ENCODE data around the gene CERCAM.

The CERCAM gene, protein sequence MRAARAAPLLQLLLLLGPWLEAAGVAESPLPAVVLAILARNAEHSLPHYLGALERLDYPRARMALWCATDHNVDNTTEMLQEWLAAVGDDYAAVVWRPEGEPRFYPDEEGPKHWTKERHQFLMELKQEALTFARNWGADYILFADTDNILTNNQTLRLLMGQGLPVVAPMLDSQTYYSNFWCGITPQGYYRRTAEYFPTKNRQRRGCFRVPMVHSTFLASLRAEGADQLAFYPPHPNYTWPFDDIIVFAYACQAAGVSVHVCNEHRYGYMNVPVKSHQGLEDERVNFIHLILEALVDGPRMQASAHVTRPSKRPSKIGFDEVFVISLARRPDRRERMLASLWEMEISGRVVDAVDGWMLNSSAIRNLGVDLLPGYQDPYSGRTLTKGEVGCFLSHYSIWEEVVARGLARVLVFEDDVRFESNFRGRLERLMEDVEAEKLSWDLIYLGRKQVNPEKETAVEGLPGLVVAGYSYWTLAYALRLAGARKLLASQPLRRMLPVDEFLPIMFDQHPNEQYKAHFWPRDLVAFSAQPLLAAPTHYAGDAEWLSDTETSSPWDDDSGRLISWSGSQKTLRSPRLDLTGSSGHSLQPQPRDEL

DNA sequence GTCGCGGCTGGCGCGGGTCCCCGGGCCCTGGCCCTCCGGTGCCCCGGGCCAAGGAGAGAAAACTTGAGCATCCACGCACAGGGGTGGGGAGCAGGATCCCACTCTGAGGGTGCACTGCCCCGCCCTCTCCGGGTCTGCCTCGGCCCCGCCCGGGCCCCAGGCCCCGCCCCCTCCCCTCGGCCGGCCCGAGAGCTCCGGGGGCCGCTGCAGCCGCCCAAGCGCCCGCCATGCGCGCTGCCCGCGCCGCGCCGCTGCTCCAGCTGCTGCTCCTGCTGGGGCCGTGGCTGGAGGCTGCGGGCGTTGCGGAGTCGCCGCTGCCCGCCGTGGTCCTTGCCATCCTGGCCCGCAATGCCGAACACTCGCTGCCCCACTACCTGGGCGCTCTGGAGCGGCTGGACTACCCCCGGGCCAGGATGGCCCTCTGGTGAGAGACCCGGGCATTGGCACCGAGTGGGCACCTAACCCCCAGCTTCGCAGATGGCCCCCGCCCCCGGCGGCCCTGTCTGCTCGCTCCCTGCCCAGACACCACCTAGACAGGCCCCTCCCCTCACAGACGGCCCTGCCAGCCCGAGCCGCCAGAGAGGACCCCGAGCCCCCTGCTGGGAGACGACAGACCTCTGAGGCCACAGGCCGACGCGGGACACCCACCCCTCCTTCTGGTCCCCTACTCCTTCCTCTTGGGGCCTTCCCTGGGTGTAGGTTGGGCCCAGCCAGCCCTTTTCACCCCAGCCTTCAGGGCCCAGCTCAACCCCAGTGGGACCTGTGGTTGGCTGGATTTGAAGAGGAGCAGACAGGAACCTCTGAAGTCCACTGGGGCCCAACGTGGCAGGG, at the start of gene CERCAM:
TSS of gene CERCAM (plus strand) at position 207 of the 831 bp plus-strand sequence. CDS start at position 228, 21 bp downstream.
- peak; percentile 82 for DNase-seq

DNA sequence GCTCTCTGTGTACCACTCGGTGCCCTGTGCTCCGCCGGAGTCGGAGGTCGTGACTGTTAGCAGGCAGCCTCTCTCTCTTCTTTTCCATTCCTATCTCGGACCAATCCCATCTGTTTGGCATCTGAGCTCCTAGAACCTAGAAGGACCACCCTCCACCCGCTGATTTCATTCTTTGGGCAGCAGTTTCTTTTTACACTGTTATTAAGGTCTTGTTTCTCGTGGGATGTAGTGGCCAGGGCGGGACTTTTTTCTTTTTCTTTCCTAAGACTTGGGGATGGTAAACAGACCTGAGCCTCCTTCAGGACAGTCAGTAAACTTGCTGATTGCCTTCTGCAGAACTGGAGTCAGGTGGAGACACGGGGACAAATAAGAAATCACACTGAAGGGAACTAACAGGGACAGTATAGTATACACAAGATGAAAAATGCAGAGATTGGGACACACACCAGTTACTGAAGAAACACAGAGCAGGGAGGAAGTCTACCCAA, 49.0 kb upstream of the CERCAM start:
- no peak for DNase-seq

DNA sequence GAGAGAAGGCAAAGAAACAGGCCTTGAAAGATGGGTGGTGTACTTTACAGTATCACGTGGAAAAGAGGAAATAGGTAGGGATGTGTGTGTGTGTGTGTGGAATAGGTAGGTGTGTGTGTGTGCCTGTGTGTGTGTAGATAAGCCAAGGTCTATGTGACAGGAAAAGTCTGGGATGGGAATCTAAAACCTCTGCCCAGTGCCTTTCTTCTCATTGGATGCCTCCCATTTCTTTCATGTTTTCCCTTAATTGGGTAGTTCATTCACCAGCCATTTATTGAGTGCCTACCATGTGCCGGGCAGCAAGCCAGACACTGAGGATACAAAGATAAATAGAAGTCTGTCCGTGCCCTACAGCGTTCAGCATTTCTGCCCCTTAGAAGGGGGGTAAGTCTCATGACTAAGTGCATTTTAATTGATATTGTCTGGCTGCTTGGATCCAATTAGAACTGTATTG, 48.4 kb upstream of the CERCAM start:
- DNase-seq: no peak

DNA sequence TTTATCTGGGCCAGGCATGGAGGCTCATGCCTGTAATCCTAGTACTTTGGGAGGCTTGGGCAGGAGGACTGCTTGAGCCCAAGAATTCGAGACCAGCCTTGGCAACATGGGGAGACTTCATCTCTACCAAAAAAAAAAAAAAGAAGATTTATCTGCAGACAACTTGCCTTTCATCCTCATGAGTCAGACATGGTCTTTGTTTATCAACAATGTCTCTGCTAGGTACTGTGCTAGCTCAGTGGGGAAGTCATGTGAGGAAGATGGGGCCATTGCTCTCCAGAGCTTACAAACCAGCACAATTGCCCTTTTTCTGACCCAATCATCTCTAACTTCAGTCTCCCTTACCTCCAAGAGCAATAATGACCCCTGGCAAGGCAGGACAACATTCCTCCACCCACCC, 47.9 kb upstream of the CERCAM start:
- DNase-seq: no peak

DNA sequence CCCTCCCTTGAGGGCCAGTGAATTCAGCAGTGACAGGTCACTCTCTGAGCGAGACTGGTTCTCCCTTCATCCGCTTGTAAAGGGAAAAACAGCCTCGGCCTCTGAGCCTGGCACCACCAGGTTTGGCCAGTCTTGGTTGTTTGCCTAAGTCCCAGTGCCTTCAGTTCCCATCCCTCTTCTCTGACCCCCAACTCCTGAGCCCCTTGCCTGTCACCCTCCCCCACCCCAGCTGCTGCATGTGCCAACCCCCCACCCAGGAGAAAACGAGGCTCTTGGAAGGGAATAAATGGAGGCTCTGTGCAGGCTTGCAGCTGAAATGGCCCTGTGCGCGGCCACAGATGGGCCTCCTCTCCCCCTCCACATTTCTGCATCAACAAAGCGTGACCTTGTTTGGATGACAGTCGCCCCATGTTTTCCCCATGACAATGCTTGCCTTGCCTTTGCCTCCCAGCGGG, 46.4 kb upstream of the CERCAM start:
- DNase-seq: no peak

DNA sequence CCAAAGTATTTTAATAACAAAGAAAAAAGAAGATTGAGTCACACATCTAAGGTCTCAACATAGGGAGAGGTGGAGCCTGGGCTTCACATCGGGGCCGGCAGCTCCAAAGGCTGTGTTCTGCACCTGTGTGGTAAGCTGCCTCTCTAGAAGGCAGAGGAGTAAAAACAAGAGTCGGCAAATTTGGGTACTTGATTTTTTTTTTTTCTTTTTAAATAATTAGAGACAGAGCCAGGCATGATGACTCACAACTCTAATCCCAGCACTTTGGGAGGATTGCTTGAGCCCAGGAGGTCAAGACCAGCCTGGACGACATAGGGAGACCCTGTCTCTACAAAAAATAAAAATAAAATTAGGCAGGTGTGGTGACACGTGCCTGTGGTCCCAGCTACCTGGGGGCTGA, 44.8 kb upstream of the CERCAM start:
- DNase-seq: no peak

DNA sequence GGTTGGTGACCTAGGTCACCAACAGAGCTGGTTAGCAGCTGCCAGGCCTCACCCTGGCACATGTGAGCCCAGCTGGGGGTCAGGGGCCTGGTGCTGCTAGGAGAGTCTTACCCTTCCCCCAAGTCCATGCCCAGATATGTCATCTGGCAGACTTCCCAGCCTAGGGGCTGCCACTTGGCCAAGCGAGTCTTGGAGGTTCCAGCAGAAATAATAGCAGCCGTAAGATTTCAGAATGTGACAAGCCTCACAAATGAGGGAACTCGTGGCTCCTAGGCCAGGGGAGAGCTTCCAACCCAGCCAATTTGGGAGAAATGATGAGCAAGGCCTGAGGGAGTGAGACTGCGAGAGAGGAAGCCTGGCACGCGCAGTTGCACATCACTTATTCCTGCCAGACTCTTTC, 38.4 kb upstream of the CERCAM start:
- no peak for DNase-seq

DNA sequence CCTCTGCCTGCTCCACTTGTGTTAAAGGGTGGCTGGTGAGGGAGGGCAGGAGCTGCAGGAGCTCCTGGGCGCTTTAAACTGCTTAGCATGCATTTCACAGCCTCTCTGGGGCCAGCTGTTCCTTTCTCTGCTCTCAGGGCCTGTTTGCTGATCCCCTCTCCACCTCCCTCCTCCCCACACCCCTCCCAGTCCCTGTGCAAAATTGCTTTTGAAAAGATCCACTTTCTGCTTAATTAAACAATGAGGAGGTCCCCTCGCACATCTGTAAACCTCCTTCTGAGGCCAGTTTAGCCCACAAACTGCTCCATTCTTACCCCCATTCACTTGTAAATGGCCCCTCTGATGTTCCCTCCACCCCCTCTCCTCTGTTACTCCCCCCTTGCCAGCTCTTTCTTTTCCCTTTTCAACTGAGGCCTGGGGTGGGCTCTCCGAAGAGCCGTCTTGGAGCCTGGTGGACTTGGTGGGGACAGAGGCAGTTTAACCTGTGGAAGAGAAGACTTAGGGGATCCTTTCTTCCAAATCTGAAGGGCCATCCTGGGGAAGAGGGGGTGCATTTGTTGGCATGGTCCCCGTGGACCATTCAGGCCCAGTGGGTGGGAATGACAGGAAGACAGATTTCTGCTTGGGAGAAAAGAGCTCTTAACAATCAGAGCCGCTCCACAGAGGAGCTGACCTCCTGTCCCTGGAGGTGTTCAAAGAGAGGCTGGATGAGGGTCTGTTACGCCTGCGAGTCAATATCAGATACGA, 37.5 kb upstream of the CERCAM start:
- no peak for DNase-seq

DNA sequence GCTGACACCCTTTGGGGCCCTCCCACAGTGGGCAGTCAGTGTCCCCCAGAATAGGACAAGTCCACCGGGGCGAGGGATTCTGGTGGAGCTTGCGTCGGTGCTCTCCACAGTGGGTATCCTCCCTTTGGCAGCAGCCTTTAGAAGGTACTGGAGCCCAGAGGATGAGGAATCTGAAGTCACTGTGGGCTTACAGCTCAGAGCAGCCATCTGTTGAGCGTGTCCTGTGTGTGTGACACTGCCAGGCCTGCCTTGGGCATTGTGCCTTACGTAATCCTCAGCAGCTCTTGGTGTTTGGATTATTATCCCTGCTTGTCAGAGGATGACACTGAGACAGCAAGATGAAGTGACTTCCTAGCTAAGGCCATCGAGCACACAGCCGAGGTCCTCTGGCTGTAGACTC, 36.9 kb upstream of the CERCAM start:
- no peak for DNase-seq

DNA sequence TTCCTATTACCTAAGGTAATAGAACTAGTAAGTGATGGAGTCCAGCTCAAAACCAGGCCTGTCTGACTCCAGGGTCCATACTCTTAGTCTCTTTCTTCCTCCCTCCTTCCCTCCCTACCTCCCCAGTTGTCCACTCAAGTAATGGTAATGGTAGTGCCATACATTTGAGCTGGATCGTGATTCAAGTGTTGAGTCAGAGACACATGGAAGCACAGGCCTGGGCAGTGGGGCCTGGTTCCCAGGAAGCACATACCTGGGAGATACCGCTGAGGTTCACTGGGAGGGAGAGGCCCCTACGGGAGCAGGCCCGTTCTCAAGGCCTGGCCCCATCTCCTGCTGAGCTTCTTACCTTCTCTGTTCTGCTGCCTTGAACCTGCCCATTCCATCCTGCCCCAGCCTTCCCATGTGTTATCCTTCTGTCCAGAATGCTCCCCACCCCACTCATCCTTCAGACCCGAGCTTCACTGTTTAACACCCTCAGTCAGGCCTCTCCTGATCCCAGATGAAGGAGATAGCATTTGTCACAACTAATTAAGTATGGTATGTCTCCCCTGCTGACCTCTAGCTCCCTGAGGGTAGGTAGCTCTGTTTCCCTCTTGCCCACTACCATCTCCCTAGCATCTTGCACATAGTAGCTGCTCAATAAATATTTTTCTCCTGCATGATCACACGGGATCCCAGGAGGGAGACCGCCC, 35.7 kb upstream of the CERCAM start:
- DNase-seq: no peak

DNA sequence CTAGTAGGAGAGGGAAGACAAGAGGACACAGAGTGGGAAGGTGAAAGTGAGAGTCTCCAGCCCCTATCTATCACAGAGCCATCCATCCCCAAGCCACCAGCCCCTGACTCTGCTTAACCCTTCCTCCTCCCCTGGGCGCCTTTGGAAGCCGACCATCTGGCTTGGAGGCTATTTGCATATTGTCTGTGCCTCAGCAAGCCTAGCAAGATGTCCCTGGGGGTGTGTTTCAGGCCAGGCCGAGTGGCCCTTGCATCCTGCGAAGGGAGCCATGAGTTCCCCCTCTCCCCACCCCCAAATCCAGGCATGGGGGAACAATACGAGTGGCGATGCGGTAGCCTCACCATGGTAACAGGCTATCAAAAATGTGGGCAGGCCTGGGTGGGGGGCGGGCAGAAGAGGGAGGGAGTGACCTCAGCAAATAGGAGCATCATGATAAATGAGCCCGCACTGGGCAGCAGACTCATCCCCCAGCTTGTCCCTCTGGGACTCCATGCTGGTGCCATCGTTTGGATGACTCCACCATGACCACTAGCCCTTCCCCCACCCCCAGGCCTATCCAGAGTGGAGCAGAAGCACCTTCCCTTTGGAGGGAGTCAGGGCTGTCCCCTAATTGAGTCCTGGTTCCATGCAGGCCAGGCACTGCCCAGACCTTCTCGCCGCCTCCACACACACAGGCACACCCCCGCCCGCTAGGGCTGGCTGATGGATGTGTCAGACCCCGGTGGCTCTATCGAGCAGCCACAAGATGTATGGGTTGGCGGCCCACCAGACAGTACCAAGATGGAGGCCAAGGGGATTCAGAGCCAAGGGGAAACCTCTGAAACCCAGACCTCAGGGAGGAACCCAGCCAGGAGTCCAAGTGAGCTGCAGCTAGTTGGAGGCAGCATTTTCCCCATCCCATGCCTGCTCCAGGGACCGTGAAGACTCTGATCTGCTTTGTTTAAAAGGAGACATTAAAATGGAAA, 34.9 kb upstream of the CERCAM start:
- DNase-seq: no peak

DNA sequence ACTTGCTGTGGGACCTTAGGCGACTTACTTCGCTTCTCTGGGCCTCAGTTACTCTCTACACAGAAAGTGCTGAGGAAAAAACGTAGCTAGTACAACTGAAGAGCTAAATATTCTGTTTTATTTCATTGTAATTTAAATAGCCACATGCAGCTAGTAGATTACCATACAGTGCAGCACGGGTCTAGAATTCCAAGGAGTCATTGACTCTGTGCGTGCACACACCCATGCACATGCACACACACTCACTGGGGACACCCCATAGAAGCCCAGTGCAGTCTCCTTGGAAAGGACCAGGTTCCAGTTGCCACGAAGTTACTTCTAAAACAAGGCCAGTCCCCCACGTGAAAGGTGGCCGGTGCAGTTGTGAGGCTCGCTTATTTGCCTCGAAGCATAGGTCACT, 32.5 kb upstream of the CERCAM start:
- DNase-seq: no peak

DNA sequence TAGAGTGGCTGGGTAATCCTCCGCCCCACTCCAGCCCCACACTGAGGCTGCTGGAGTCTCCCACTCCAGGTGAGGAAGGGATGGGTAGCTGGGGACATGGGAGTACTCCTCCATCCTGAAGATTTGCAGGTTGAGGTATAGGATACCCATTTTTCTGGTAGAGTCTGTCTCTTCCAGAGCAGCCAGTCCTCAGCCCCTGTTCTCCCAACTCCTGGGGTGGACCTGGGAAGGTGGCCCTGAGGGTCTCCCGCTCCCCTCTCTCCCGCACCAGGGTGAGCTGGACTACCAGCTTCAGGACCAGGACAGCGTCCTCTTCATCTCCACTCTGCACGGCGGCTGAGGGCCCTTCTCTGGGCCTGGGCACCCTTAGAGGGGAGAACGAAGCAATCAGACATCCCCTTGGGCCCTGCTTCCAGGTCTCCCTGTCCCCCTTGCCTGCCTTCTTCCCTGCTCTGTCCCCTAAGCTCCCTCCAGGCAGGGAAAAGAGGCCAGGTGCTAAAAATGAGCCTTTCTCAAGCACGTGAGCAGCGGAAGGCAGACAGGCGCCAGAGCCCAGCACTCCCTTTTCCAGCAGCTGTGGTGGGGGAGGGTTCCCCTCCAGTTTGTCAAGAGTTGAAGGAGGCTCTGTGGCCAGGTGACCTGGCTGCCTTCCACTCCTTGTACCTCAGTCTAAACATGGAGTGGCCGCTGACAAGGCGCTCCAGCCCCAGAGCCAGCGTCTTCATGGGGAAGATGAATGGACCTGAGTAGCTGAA, 31.1 kb upstream of the CERCAM start:
- DNase-seq: no peak

DNA sequence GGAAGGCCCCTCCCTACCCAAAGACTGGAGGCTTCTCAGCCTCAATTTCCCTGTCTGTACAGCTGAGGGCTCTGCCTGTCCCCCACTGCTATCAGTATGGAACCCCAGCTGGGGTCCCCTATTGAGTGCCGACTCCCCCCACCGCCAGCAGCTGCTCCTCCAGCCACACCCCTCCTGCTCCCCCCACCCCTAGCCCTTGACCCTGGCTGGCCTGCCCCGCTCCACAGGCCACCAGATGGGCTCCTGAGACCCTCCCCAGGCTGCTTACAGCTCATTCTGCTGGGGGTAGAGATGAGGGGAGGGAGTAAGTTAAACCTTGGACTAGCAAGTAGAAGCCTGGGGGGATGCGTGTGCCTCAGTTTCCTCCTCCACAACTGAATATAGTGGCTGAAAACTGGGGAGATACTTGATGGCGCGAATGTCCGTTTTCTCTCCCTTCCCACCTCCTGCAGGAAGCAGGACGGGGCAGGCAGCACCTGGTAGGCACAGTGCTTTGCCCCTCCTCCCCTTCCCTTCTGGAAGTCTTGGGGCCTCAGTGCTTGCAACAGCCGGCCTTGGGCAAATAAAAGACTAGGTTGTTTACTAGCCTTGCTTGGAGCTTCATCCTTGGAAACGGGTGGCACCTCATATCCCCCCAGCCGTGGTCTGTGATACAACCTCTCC, 30.4 kb upstream of the CERCAM start:
- DNase-seq: no peak

DNA sequence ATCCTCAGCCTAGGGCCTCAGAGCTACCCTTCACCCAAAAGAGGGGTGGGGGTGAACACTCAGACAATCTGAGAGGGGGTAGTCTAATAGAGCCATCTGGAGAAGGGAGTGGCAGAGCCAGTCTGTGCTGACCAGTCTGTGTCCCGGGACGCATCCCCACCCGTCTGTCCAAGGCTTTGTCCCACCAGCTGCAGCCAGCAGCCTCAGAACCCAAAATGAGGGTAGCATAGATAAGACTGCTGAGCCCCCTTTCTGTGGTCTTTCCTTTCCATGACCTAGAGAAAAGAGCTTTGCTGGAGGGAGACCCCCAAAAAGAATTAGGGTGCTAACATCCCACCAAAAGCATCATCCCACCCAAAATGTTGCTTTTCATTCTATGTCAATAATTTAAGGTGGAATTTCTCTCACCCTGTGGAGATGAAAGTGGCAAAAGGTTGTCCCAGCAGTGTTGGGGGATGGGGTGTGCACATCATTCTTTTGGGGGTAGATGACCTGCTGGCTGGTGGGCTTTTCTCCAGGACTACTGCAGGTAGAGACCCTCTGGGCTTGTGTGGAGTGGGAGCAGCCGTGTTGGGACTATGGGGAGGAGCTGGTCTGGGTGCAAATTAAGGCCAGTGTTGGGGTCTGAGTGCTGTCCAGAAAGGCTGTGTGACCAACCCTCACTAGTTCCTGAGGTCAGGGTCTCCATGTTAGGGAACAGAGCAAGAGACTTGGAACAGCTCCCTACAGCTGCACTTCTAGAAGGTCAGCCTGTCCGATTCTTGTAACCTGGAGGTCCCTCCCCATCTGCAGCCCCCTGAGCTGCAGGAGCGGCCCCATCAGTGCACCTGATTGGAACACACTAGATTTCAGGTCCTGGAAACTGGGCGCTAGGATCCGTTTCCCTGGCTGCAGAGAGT, 29.6 kb upstream of the CERCAM start:
- DNase-seq: no peak

DNA sequence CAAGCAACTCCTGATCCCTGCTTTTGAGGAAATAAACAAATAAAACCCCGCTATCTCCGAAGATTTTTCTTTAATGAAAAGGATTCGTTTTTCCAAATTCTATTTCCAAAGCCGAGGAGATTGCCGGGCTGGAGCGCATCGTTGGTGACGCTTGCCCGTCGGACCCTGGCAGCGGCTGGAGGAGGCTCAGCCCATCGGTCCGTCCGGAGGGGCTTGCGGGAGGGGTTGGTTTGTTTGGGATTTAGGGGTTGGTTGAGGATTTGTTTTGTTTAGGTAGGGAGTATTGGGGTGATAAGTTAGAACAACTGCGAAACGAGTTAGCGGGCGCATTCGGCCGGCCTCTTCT, 28.7 kb upstream of the CERCAM start:
- no peak for DNase-seq

DNA sequence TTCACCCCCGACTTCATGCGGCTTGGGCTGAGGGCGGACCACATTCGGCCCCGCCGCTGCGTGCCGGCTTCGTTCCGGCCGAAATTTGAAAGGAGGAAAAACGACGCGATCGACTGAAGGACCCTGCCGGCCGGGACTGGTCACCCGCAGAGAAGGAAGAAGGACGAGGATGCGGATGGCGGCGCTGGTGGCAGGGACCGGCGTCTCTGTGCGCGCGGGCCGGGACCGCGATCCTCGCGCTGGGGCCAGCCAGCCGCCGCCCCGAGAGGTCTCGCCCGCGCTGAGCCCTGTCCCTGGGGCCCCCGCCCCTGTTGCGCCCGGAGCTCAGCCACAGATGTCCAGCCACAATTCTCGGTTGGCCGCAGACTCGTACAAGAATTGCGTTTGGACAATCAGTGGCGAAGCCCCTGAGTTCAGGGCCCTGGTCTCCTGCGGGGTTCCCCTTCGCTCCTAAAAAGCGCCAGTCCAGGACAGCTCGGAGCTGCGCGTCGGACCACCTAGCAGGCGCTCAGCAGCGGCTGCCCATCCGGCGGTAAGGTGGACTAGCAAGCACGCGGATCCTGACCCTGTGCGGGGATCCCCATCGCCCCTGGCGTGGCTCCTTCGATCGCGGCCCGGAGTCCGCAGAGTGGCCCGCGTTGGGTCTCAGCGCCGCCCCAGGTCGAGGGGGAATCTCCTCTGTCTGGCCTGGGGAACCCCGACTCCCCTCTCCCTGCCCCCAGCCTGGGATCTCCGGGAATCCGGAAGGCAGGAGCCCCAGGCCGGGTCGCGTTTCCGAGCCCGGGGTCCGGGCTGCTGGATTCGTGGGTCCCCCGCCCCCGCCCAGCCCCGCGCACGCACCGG, 28.1 kb upstream of the CERCAM start:
- DNase-seq: no peak

Measured in left hindlimb (tissue), 1 donor.